ENCODE measurements around the gene AGT.

Gene AGT

GRCh38 chr1:230710543-230710904 is 3.4 kb downstream of the AGT start:
- Histone ChIP-seq H3K79me2 (ENCODE audit: low read length) (no peaks in the 10 kb centered on the region), H2AFZ (ENCODE audit: low read length) (no peak overlapping the region)

GRCh38 chr1:230709619-230710542 is 4.0 kb downstream of the AGT start:
- H3K9me2 ChIP-seq (replicated peaks; ENCODE audit: insufficient read depth, low read length), result no peaks in the 10 kb centered on the region
- H3K27ac ChIP-seq (ENCODE audit: low read length), result no peak overlapping the region
- no peak overlapping the region for H3K4me3 ChIP-seq (ENCODE audit: low read length)
- no peaks in the 10 kb centered on the region for H3K9me3 ChIP-seq (replicated peaks; ENCODE audit: insufficient read depth, low read length)
- no peak for DNase-seq
- no peak overlapping the region for H3K9ac ChIP-seq (ENCODE audit: low read length)
- H3K79me2 ChIP-seq (ENCODE audit: low read length), result no peaks in the 10 kb centered on the region
- no peaks in the 10 kb centered on the region for H4K20me1 ChIP-seq (ENCODE audit: insufficient read depth, low read length)
- H3K36me3 ChIP-seq (replicated peaks; ENCODE audit: insufficient read depth, low read length), result no peaks in the 10 kb centered on the region
- no peak overlapping the region for H2AFZ ChIP-seq (ENCODE audit: low read length)
- no peaks in the 10 kb centered on the region for H3K4me1 ChIP-seq (ENCODE audit: low read length)
- H3K27me3 ChIP-seq (replicated peaks; ENCODE audit: insufficient read depth, low read length), result no peaks in the 10 kb centered on the region
- no peaks in the 10 kb centered on the region for H3F3A ChIP-seq (ENCODE audit: insufficient read depth, low read length)
- no peak overlapping the region for H3K4me2 ChIP-seq (ENCODE audit: low read depth, low read length)
- TF ChIP-seq EZH2 (optimal IDR thresholded peaks at IDR 0.05; ENCODE audit: low read depth, low read length), result no peak
- no peak for TF ChIP-seq CTCF (IDR thresholded peaks at IDR 0.05; ENCODE audit: low read length)
- TF ChIP-seq EZH2phosphoT487 (IDR thresholded peaks at IDR 0.05; ENCODE audit: low read length), result no peak

More at GRCh38 chr1:230710543-230710904, 3.4 kb downstream of the AGT start:
- Histone ChIP-seq H3K4me2 (ENCODE audit: low read depth, low read length) (no peak overlapping the region), H3F3A (ENCODE audit: insufficient read depth, low read length) (no peaks in the 10 kb centered on the region), H4K20me1 (ENCODE audit: insufficient read depth, low read length) (no peaks in the 10 kb centered on the region), H3K9ac (ENCODE audit: low read length) (no peak overlapping the region), H3K27ac (ENCODE audit: low read length) (no peak overlapping the region), H3K36me3 (replicated peaks; ENCODE audit: insufficient read depth, low read length) (no peaks in the 10 kb centered on the region), H3K9me2 (replicated peaks; ENCODE audit: insufficient read depth, low read length) (no peaks in the 10 kb centered on the region), H3K4me1 (ENCODE audit: low read length) (no peaks in the 10 kb centered on the region), H3K27me3 (replicated peaks; ENCODE audit: insufficient read depth, low read length) (no peaks in the 10 kb centered on the region), H3K4me3 (ENCODE audit: low read length) (no peak overlapping the region), H3K9me3 (replicated peaks; ENCODE audit: insufficient read depth, low read length) (no peaks in the 10 kb centered on the region)
- no peak for TF ChIP-seq CTCF (IDR thresholded peaks at IDR 0.05; ENCODE audit: low read length)
- no peak for TF ChIP-seq EZH2phosphoT487 (IDR thresholded peaks at IDR 0.05; ENCODE audit: low read length)
- no peak for TF ChIP-seq EZH2 (optimal IDR thresholded peaks at IDR 0.05; ENCODE audit: low read depth, low read length)
- DNase-seq, result no peak

- TF ChIP-seq CTCF (IDR thresholded peaks at IDR 0.05; ENCODE audit: low read length), result no peak
- no peak for TF ChIP-seq EZH2 (optimal IDR thresholded peaks at IDR 0.05; ENCODE audit: low read depth, low read length)
- TF ChIP-seq EZH2phosphoT487 (IDR thresholded peaks at IDR 0.05; ENCODE audit: low read length), result no peak
- no peak overlapping the region for H3K4me3 ChIP-seq (ENCODE audit: low read length)
- H3K9me3 ChIP-seq (replicated peaks; ENCODE audit: insufficient read depth, low read length), result no peaks in the 10 kb centered on the region
- no peak for DNase-seq
- H3K4me1 ChIP-seq (ENCODE audit: low read length), result no peaks in the 10 kb centered on the region
- no peaks in the 10 kb centered on the region for H3K79me2 ChIP-seq (ENCODE audit: low read length)
- H3K36me3 ChIP-seq (replicated peaks; ENCODE audit: insufficient read depth, low read length), result no peaks in the 10 kb centered on the region
- H4K20me1 ChIP-seq (ENCODE audit: insufficient read depth, low read length), result no peaks in the 10 kb centered on the region
- H3K4me2 ChIP-seq (ENCODE audit: low read depth, low read length), result no peak overlapping the region
- no peak overlapping the region for H3K27ac ChIP-seq (ENCODE audit: low read length)
- no peak overlapping the region for H3K9ac ChIP-seq (ENCODE audit: low read length)
- no peaks in the 10 kb centered on the region for H3F3A ChIP-seq (ENCODE audit: insufficient read depth, low read length)
- H3K9me2 ChIP-seq (replicated peaks; ENCODE audit: insufficient read depth, low read length), result no peaks in the 10 kb centered on the region
- no peaks in the 10 kb centered on the region for H3K27me3 ChIP-seq (replicated peaks; ENCODE audit: insufficient read depth, low read length)
- no peak overlapping the region for H2AFZ ChIP-seq (ENCODE audit: low read length)
Measured at GRCh38 chr1:230708631-230709580, 5.0 kb downstream of the AGT start.
